HFFc6 (cell line): Measurements from ENCODE around the gene MRPL12. TPM values are rescaled to one million over a fixed set of nuclear protein-coding genes. Genes with fewer than 3 reads are reported as not detected.

Source experiments
- DNase-seq: peaks from one replicate; pipeline ENCODE4 v3.0.0-alpha.2; 2018
- H3K27ac Mint-ChIP-seq: 2 replicates; pipeline ENCODE4 v1.8.0; 2020; ENCODE audit warnings: mild to moderate bottlenecking, mixed read lengths
- H3K27me3 Mint-ChIP-seq: 2 replicates; pipeline ENCODE4 v1.8.0; 2021; ENCODE audit warnings: mild to moderate bottlenecking, moderate library complexity, mixed read lengths; ENCODE audit not compliant: insufficient read depth
- H3K36me3 Mint-ChIP-seq: 2 replicates; pipeline ENCODE4 v1.8.0; 2021; ENCODE audit warnings: low read depth, mixed read lengths
- H3K4me1 Mint-ChIP-seq: 2 replicates; pipeline ENCODE4 v1.8.0; 2020; ENCODE audit warnings: low read depth, mixed read lengths
- H3K4me3 Mint-ChIP-seq: 2 replicates; pipeline ENCODE4 v1.8.0; 2020; ENCODE audit warnings: mild to moderate bottlenecking, moderate library complexity, mixed read lengths
- H3K9me3 Mint-ChIP-seq: 2 replicates; pipeline ENCODE4 v1.8.0; 2020; ENCODE audit warnings: mild to moderate bottlenecking, mixed read lengths
- CTCF ChIP-seq: fragments of 200-600 bp; sonication (generic); IDR thresholded peaks from 2 replicates; pipeline ENCODE4 v1.5.0; 2021; ENCODE audit warnings: antibody characterized with exemption, mild to moderate bottlenecking
- total RNA-seq, 6 experiments: library from RNA; stranded (reverse); fragmentation: NEBNext Ultra II Directional; extraction: Animal tissue kit (Norgen Biotek cat#: 25700); gene quantifications; 2 replicates in 1 of 6; 3 replicates in 5 of 6; pipeline ENCODE4 v1.2.3, GENCODE V29; 2021

The MRPL12 gene
- total RNA-seq, 6 experiments from 2014 or later, result 105 to 124 (median 113) TPM

DNA sequence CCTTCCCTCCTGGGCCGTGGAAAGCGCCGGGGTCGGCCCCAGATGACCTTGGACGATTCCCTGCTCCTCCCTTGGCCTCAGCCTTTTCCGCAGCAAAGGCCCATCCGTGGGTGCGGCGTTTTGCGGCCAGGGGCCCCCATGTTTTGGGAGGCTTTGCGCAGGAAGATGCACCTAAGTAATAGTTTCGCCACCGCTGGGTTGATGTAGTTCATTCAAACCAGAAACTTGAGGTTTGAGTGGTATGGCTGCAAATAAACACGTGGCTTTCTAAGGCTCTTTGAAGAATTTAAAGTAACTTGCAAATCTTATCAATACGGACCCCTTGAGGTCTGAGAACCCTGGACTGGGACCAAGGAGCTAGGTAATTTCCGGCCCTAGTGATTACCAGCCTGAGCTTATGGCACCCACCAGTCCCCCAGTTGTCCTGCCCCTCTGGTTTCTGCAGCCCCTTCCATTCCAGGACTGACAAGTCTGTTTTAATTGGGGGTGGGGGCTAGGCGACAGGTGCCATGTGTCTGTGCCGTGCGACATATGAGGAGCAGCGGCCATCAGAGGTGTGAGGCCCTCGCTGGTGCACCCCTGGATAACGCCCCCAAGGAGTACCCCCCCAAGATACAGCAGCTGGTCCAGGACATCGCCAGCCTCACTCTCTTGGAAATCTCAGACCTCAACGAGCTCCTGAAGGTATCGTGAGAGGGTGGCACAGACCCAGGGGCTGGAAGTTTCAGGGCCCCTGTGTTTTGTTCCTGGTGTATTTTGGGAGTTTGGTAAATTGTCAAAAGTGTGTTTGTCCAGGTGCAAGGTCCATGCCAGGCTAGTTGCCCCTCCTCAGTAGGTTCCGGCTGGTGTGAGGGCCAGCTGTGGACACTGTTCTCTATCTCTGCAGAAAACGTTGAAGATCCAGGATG is 834 bp downstream of the MRPL12 start:
- peaks cover 20% of the 10 kb centered on the region for H3K4me1 Mint-ChIP-seq
- H3K27ac Mint-ChIP-seq, result peak overlapping the region; percentile 67
- peaks cover 9% of the 10 kb centered on the region for H3K27me3 Mint-ChIP-seq
- H3K4me3 Mint-ChIP-seq, result peak overlapping the region; percentile 86
- no peaks in the 10 kb centered on the region for H3K9me3 Mint-ChIP-seq
- H3K36me3 Mint-ChIP-seq, result peaks cover 34% of the 10 kb centered on the region
- TF ChIP-seq CTCF, result no peak
- DNase-seq, result no peak

GRCh38 chr17:81705518-81706231 is 2.5 kb downstream of the MRPL12 start:
- Mint-ChIP-seq H3K36me3 (peaks cover 30% of the 10 kb centered on the region), H3K4me3 (peak overlapping the region; percentile 32), H3K4me1 (peaks cover 29% of the 10 kb centered on the region), H3K9me3 (no peaks in the 10 kb centered on the region), H3K27ac (peak overlapping the region; percentile 16; the same call in 1 of the 2 replicates), H3K27me3 (peaks cover 10% of the 10 kb centered on the region; the same call in 1 of the 2 replicates)
- no peak for DNase-seq
- TF ChIP-seq CTCF, result no peak

GRCh38 chr17:81706232-81706611 is 3.1 kb downstream of the MRPL12 start:
- Mint-ChIP-seq H3K27ac (no peak overlapping the region), H3K4me3 (no peak overlapping the region), H3K9me3 (no peaks in the 10 kb centered on the region), H3K27me3 (peaks cover 11% of the 10 kb centered on the region; the same call in 1 of the 2 replicates), H3K36me3 (peaks cover 30% of the 10 kb centered on the region), H3K4me1 (peaks cover 29% of the 10 kb centered on the region)
- DNase-seq, result no peak
- TF ChIP-seq CTCF, result no peak

GRCh38 chr17:81706757-81707624 is 3.8 kb downstream of the MRPL12 start:
- H3K9me3 Mint-ChIP-seq, result no peaks in the 10 kb centered on the region
- peaks cover 13% of the 10 kb centered on the region; the same call in 1 of the 2 replicates for H3K27me3 Mint-ChIP-seq
- no peak overlapping the region for H3K27ac Mint-ChIP-seq
- peaks cover 30% of the 10 kb centered on the region for H3K36me3 Mint-ChIP-seq
- peak; percentile 28; the same call in 1 of the 2 replicates for TF ChIP-seq CTCF
- H3K4me1 Mint-ChIP-seq, result peaks cover 24% of the 10 kb centered on the region
- H3K4me3 Mint-ChIP-seq, result no peak overlapping the region
- DNase-seq, result no peak
